Measurements from ENCODE around the gene RAP1GAP.

DNA sequence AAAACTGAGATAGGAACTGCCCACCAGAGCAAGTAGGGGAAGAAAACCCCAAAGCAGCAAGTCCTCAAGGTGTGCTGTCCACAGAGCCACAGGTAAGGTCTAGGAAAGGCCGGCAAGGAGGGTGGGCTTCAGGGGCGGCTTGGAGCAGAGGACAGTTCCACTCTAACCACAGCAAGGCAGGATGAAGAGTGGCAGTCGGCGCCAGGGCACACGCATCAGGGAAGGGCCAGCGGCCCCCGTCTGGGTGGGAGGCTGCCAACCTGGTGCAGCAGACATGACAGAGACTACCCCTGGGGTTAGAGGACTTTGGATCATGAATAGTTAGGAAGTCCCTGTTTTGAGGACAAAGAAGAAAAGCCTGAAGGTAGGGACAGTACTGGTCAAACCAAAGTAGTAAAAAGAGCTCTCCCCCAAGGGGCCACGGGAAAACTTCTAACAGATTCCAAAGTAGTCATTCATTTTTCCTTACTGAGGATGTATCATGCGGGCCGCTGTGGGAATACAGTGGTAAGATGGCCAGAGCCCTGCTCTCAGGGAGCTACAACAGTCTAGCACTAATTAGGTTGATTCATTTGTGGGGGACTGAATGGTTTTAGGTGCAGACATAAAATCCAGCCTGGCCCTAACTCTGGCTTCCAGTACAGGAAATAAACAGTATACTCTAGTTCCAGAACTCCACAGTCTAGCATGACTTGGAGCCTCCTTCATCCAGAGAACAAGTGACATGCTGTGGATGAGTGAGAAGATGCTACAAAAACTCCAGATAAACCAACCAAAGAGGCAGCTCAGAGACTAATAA, 3.5 kb upstream of the RAP1GAP start:
- TF ChIP-seq, protein P1, sequence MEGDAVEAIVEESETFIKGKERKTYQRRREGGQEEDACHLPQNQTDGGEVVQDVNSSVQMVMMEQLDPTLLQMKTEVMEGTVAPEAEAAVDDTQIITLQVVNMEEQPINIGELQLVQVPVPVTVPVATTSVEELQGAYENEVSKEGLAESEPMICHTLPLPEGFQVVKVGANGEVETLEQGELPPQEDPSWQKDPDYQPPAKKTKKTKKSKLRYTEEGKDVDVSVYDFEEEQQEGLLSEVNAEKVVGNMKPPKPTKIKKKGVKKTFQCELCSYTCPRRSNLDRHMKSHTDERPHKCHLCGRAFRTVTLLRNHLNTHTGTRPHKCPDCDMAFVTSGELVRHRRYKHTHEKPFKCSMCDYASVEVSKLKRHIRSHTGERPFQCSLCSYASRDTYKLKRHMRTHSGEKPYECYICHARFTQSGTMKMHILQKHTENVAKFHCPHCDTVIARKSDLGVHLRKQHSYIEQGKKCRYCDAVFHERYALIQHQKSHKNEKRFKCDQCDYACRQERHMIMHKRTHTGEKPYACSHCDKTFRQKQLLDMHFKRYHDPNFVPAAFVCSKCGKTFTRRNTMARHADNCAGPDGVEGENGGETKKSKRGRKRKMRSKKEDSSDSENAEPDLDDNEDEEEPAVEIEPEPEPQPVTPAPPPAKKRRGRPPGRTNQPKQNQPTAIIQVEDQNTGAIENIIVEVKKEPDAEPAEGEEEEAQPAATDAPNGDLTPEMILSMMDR (IDR thresholded peaks at IDR 0.05; ENCODE audit: borderline replicate concordance, extremely low read depth, low read length, poor library complexity, severe bottlenecking) = no peak
- TF ChIP-seq EZH2 (IDR thresholded peaks at IDR 0.05; ENCODE audit: borderline replicate concordance, low read depth, low read length, severe bottlenecking) = no peak
